ENCODE measurements around the gene KLK4. TPM values are rescaled to one million over a fixed set of nuclear protein-coding genes. Genes with fewer than 3 reads are reported as not detected.

Gene KLK4
- polyA plus RNA-seq, 3 donors = not detected

- H3K4me3 ChIP-seq (replicated peaks in 1 of 3; ENCODE audit: low read depth in 2 of 3, low read length in 3 of 3) = no peak overlapping the region
- intact Hi-C loops (cut with micrococcal nuclease) = no loop called here
- peaks cover 5% of the 10 kb centered on the region for H3K4me1 Mint-ChIP-seq
- H3K4me3 Mint-ChIP-seq = peak overlapping the region in 1 of 2 donors; percentile 26
- peaks cover 5 to 33% (median 9%) of the 10 kb centered on the region in 3 donors for H3K27me3 Mint-ChIP-seq (ENCODE audit: low read depth in 3 of 3)
- no peak overlapping the region for H3K27ac Mint-ChIP-seq
- TF ChIP-seq CTCF (IDR thresholded peaks at IDR 0.05) = no peak
- no peaks in the 10 kb centered on the region for H3K36me3 Mint-ChIP-seq
- no peak overlapping the region for H2AFZ ChIP-seq (ENCODE audit: insufficient read depth, low read depth, low read length, poor library complexity, severe bottlenecking)
- 71% methylated on average over 25 of the region's 25 CpGs for WGBS (ENCODE audit: insufficient coverage)
- H3K9me3 ChIP-seq (replicated peaks in 1 of 2; ENCODE audit: control insufficient read depth in 1 of 2, insufficient read depth in 1 of 2, low read length in 2 of 2) = peaks cover 6 to 7% of the 10 kb centered on the region in 2 donors
- no peak overlapping the region for H3K9ac ChIP-seq (ENCODE audit: insufficient read depth, low read length, poor library complexity, severe bottlenecking)
- peaks cover 2 to 12% (median 8%) of the 10 kb centered on the region in 7 donors for H3K9me3 Mint-ChIP-seq
- no peaks in the 10 kb centered on the region for H4K20me1 ChIP-seq (ENCODE audit: insufficient read depth, low read length)
- DNase-seq = no peak
- peaks cover 22 to 57% of the 10 kb centered on the region in 2 donors for H3K27me3 ChIP-seq (ENCODE audit: control insufficient read depth in 2 of 2, insufficient read depth in 2 of 2, low read length in 2 of 2)
- no peak overlapping the region for H3K4me2 ChIP-seq (replicated peaks; ENCODE audit: extremely low read depth, low read length, poor library complexity, severe bottlenecking)
- no peaks in the 10 kb centered on the region for H3K36me3 ChIP-seq (replicated peaks in 1 of 2; ENCODE audit: control insufficient read depth in 1 of 2, insufficient read depth in 2 of 2, low read length in 2 of 2)
- peaks cover 0 to 7% of the 10 kb centered on the region in 2 donors for H3K4me1 ChIP-seq (ENCODE audit: control insufficient read depth in 1 of 2, insufficient read depth in 2 of 2, low read length in 2 of 2)
- H3K79me2 ChIP-seq (ENCODE audit: insufficient read depth, low read length) = no peaks in the 10 kb centered on the region
- no peak overlapping the region for H3K27ac ChIP-seq (ENCODE audit: low read depth in 1 of 2, low read length in 2 of 2)
Measured at GRCh38 chr19:50908336-50908735, 2.9 kb downstream of the KLK4 start.

DNA sequence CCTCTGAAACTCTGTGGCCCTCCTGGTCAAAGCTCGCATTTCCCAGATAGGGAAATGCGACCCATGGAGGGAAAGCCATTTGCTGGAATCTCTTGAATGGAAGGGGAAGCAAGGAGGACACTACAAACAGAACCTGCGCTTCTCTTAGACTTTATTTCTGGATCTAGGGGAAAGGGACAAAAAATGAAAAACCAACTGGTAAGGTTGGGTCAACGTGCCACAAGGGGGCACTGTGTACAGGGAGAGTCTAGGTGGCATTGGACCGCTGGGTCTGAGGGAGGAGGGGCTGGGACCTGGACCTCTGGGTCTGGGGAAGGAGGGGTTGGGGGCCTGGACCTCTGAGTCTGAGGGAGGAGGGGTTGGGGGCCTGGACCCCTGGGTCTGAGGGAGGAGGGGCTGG, 5.0 kb downstream of the KLK4 start:
- no peak overlapping the region for H2AFZ ChIP-seq (ENCODE audit: insufficient read depth, low read depth, low read length, poor library complexity, severe bottlenecking)
- no peak for DNase-seq
- no peaks in the 10 kb centered on the region for H3K36me3 ChIP-seq (replicated peaks in 1 of 2; ENCODE audit: control insufficient read depth in 1 of 2, insufficient read depth in 2 of 2, low read length in 2 of 2)
- no peaks in the 10 kb centered on the region for H4K20me1 ChIP-seq (ENCODE audit: insufficient read depth, low read length)
- no peaks in the 10 kb centered on the region for H3K79me2 ChIP-seq (ENCODE audit: insufficient read depth, low read length)
- Mint-ChIP-seq H3K27ac (no peak overlapping the region), H3K4me1 (peaks cover 5% of the 10 kb centered on the region), H3K9me3 (peaks cover 2 to 12% (median 7%) of the 10 kb centered on the region in 7 donors), H3K4me3 (no peak overlapping the region), H3K27me3 (ENCODE audit: low read depth in 3 of 3) (peaks cover 5 to 35% (median 9%) of the 10 kb centered on the region in 3 donors), H3K36me3 (no peaks in the 10 kb centered on the region)
- peaks cover 0 to 7% of the 10 kb centered on the region in 2 donors for H3K9me3 ChIP-seq (replicated peaks in 1 of 2; ENCODE audit: control insufficient read depth in 1 of 2, insufficient read depth in 1 of 2, low read length in 2 of 2)
- intact Hi-C loops (cut with micrococcal nuclease) = no loop called here
- H3K9ac ChIP-seq (ENCODE audit: insufficient read depth, low read length, poor library complexity, severe bottlenecking) = no peak overlapping the region
- no peak overlapping the region for H3K27ac ChIP-seq (ENCODE audit: low read depth in 1 of 2, low read length in 2 of 2)
- H3K4me2 ChIP-seq (replicated peaks; ENCODE audit: extremely low read depth, low read length, poor library complexity, severe bottlenecking) = no peak overlapping the region
- H3K27me3 ChIP-seq (ENCODE audit: control insufficient read depth in 2 of 2, insufficient read depth in 2 of 2, low read length in 2 of 2) = peaks cover 6 to 36% of the 10 kb centered on the region in 2 donors
- peaks cover 0 to 7% of the 10 kb centered on the region in 2 donors for H3K4me1 ChIP-seq (ENCODE audit: control insufficient read depth in 1 of 2, insufficient read depth in 2 of 2, low read length in 2 of 2)
- WGBS (ENCODE audit: insufficient coverage) = 32% methylated on average over 3 of the region's 5 CpGs
- H3K4me3 ChIP-seq (replicated peaks in 1 of 3; ENCODE audit: low read depth in 2 of 3, low read length in 3 of 3) = no peak overlapping the region
- TF ChIP-seq CTCF (IDR thresholded peaks at IDR 0.05) = peak; percentile 36
